ELF-1 (cell line): ENCODE data around the gene AMH.
"Not testable (repeated sequence)": the region's sequence is repeated elsewhere in the genome, so short reads cannot be mapped to it uniquely, and the experiment has no call there.

Experiments
- DNase-seq: peaks from one replicate; pipeline ENCODE4 v3.0.0-alpha.2; 2016; ENCODE audit warnings: low read depth, low spot score

AMH gene

GRCh38 chr19:2249010-2249866, at the start of gene AMH:
Gene AMH (plus strand): TSS chr19:2249323. CDS start chr19:2249333, 10 bp downstream.
- no peak for DNase-seq

- no peak for DNase-seq
Measured at GRCh38 chr19:2199861-2200623, 49.1 kb upstream of the AMH start.

GRCh38 chr19:2200624-2201294, 48.4 kb upstream of the AMH start:
- DNase-seq = not testable (repeated sequence)

- no peak for DNase-seq
Measured at GRCh38 chr19:2201473-2202148, 47.5 kb upstream of the AMH start.

GRCh38 chr19:2202366-2202765, 46.8 kb upstream of the AMH start:
- no peak for DNase-seq

GRCh38 chr19:2207008-2207407, 42.1 kb upstream of the AMH start:
- DNase-seq = no peak

GRCh38 chr19:2207991-2208860, 40.9 kb upstream of the AMH start:
- peak; percentile 75 for DNase-seq

GRCh38 chr19:2208975-2209374, 40.1 kb upstream of the AMH start:
- DNase-seq = no peak

- no peak for DNase-seq
Measured at GRCh38 chr19:2209408-2209807, 39.7 kb upstream of the AMH start.

GRCh38 chr19:2210206-2210605, 38.9 kb upstream of the AMH start:
- DNase-seq = no peak

- DNase-seq = no peak
Measured at GRCh38 chr19:2210987-2211740, 38.0 kb upstream of the AMH start.

- no peak for DNase-seq
Measured at GRCh38 chr19:2212861-2213711, 36.0 kb upstream of the AMH start.

GRCh38 chr19:2213799-2214198, 35.3 kb upstream of the AMH start:
- no peak for DNase-seq

GRCh38 chr19:2214251-2214650, 34.9 kb upstream of the AMH start:
- DNase-seq = no peak

GRCh38 chr19:2215281-2215751, 33.8 kb upstream of the AMH start:
- peak; percentile 68 for DNase-seq

- DNase-seq = no peak
Measured at GRCh38 chr19:2216361-2217225, 32.5 kb upstream of the AMH start.

- DNase-seq = no peak
Measured at GRCh38 chr19:2217591-2217990, 31.5 kb upstream of the AMH start.

GRCh38 chr19:2219726-2220125, 29.4 kb upstream of the AMH start:
- DNase-seq = no peak
